AG08396 (cell line): ENCODE measurements around the gene NANOGP8.

Source experiments
- DNase-seq: peaks from one replicate; pipeline ENCODE4 v3.0.0; 2012; ENCODE audit warnings: low spot score, mixed read lengths

Gene NANOGP8

GRCh38 chr15:35060591-35060990 lies 24.5 kb downstream of the NANOGP8 start:
- no peak for DNase-seq

GRCh38 chr15:35058534-35059054 lies 26.5 kb downstream of the NANOGP8 start:
- DNase-seq = no peak

GRCh38 chr15:35055416-35056105 lies 29.5 kb downstream of the NANOGP8 start:
- DNase-seq = no peak

GRCh38 chr15:35054380-35054779 lies 30.7 kb downstream of the NANOGP8 start:
- DNase-seq = no peak

GRCh38 chr15:35047996-35048395 lies 37.1 kb downstream of the NANOGP8 start:
- no peak for DNase-seq

GRCh38 chr15:35047528-35047927 lies 37.6 kb downstream of the NANOGP8 start:
- no peak for DNase-seq

- DNase-seq = no peak
These were observed 41.6 kb downstream of the NANOGP8 start for GRCh38 chr15:35043373-35044095.

- DNase-seq = no peak
These were observed 44.5 kb downstream of the NANOGP8 start for GRCh38 chr15:35040339-35041255.

- peak; percentile 24 for DNase-seq
These were observed 46.3 kb downstream of the NANOGP8 start for GRCh38 chr15:35038626-35039451.
